Inferior parietal cortex (tissue), 1 donor: ENCODE measurements around the gene SORCS2.

Experiments used
- DNase-seq: peaks from one replicate; pipeline ENCODE4 v3.0.0-alpha.2; 2016; ENCODE audit errors: extremely low spot score

The SORCS2 gene

DNA sequence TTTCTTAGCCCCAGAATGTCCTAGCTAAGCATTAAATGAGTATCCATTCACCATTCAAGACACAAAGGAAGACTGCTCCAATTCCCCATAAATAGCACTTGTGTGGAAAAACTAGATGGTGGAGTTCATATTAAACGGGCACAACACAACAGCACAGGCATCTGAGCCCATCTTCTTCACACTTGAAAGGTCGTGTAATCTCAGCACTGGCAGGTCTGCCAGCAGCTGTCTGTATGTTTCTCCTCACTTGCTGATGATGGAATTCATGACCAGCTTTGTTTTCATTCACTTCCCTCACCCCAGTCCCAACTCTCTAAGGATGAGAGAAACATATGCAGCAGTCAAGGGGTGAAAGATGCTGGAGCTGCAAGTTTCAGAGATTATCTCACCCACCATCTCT, 598.7 kb downstream of the SORCS2 start:
- no peak for DNase-seq
